IMR-90 (cell line): ENCODE measurements around the gene TTC38. TPM values are rescaled to one million over a fixed set of nuclear protein-coding genes. Genes with fewer than 3 reads are reported as not detected.
"Not testable (repeated sequence)": the region's sequence is repeated elsewhere in the genome, so short reads cannot be mapped to it uniquely, and the experiment has no call there.

ENCODE experiments used
- ATAC-seq: fragments of 200-7000 bp; cut with Tn5 transposase; 2 replicates; pipeline ENCODE4 v1.9.1; 2020; ENCODE audit warnings: low read depth, mild to moderate bottlenecking, moderate library complexity
- BruUV-seq: library from RNA; stranded (reverse); fragments of 400-500 nt; replicated peaks from 2 replicates; lab custom pipeline; 2021; lab: Mats Ljungman, UMichigan
- CTCF ChIA-PET: fragments of 300-600 bp; formaldehyde crosslinking; extraction: SDS; loops from one replicate; lab custom pipeline; 2021; ENCODE audit warnings: antibody characterized with exemption; lab: Yijun Ruan, JAX
- POLR2A ChIA-PET: fragments of 300-600 bp; sonication (Branson Sonifier 250); formaldehyde crosslinking; loops from one replicate; lab custom pipeline; 2022; ENCODE audit warnings: antibody characterized with exemption; ENCODE audit not compliant: unreplicated experiment; lab: Charles Lee
- DNase-seq: peaks from one replicate; pipeline ENCODE4 v3.0.0; 2013
- H2AFZ ChIP-seq: replicated peaks from 2 replicates; pipeline ENCODE3; 2013; ENCODE audit warnings: low read length, mild to moderate bottlenecking; ENCODE audit not compliant: poor library complexity
- H2AK5ac ChIP-seq: 2 replicates; pipeline ENCODE4 v1.6.1; 2013; ENCODE audit warnings: low read depth, low read length, inconsistent platforms
- H2AK9ac ChIP-seq: replicated peaks from 2 replicates; pipeline ENCODE3; 2013; ENCODE audit warnings: mild to moderate bottlenecking, low read depth, low read length, moderate library complexity; ENCODE audit not compliant: poor library complexity
- H2BK120ac ChIP-seq: 2 replicates; pipeline ENCODE4 v1.6.1; 2013; ENCODE audit warnings: low read depth, low read length, inconsistent platforms
- H2BK15ac ChIP-seq: 3 replicates; pipeline ENCODE4 v1.6.1; 2013; ENCODE audit warnings: low read depth, low read length, inconsistent platforms
- H2BK20ac ChIP-seq: 2 replicates; pipeline ENCODE4 v1.6.1; 2013; ENCODE audit warnings: low read depth, mild to moderate bottlenecking, inconsistent platforms, low read length, moderate library complexity
- H2BK5ac ChIP-seq: 2 replicates; pipeline ENCODE4 v1.6.1; 2013; ENCODE audit warnings: mild to moderate bottlenecking, low read depth, low read length, inconsistent platforms; ENCODE audit not compliant: poor library complexity, severe bottlenecking
- H3K14ac ChIP-seq: replicated peaks from 2 replicates; pipeline ENCODE4 v1.6.1; 2013; ENCODE audit warnings: low read depth, low read length, inconsistent platforms
- H3K18ac ChIP-seq: 2 replicates; pipeline ENCODE4 v1.6.1; 2013; ENCODE audit warnings: low read depth, low read length, control low read depth
- H3K23ac ChIP-seq: 2 replicates; pipeline ENCODE4 v1.6.1; 2013; ENCODE audit warnings: low read depth, low read length, inconsistent platforms
- H3K27ac ChIP-seq: 2 replicates; pipeline ENCODE4 v1.5.1; 2013; ENCODE audit warnings: mild to moderate bottlenecking, control low read depth, low read length; ENCODE audit not compliant: insufficient read depth
- H3K27me3 ChIP-seq: 2 replicates; pipeline ENCODE4 v1.6.1; 2013; ENCODE audit warnings: low read length; ENCODE audit not compliant: control insufficient read depth, insufficient read depth
- H3K36me3 ChIP-seq: 2 replicates; pipeline ENCODE4 v1.6.1; 2013; ENCODE audit warnings: low read length, mixed read lengths; ENCODE audit not compliant: control insufficient read depth, insufficient read depth
- H3K4ac ChIP-seq: 2 replicates; pipeline ENCODE4 v1.6.1; 2013; ENCODE audit warnings: low read depth, low read length, inconsistent platforms
- H3K4me1 ChIP-seq: 2 replicates; pipeline ENCODE4 v1.6.1; 2013; ENCODE audit warnings: low read length, mixed read lengths; ENCODE audit not compliant: control insufficient read depth, insufficient read depth
- H3K4me2 ChIP-seq: 2 replicates; pipeline ENCODE4 v1.6.1; 2013; ENCODE audit warnings: low read depth, mild to moderate bottlenecking, control low read depth, low read length, moderate library complexity
- H3K4me3 ChIP-seq: 2 replicates; pipeline ENCODE4 v1.5.1; 2013; ENCODE audit warnings: low read depth, mild to moderate bottlenecking, control low read depth, low read length, moderate library complexity; ENCODE audit not compliant: insufficient read depth
- H3K56ac ChIP-seq: 2 replicates; pipeline ENCODE4 v1.6.1; 2013; ENCODE audit warnings: low read length, inconsistent platforms; ENCODE audit not compliant: insufficient read depth; ENCODE audit errors: extremely low read depth
- H3K79me1 ChIP-seq, 2 experiments: 2 replicates each; pipeline ENCODE4 v1.6.1; 2013; ENCODE audit warnings: low read length in 2 of 2, inconsistent platforms in 1 of 2, low read depth in 1 of 2
- H3K9ac ChIP-seq: 2 replicates; pipeline ENCODE4 v1.6.1; 2013; ENCODE audit warnings: low read depth, low read length, control low read depth
- H3K9me1 ChIP-seq: 2 replicates; pipeline ENCODE4 v1.6.1; 2013; ENCODE audit warnings: low read length, inconsistent platforms; ENCODE audit not compliant: insufficient read depth
- H3K9me3 ChIP-seq: 2 replicates; pipeline ENCODE4 v1.6.1; 2013; ENCODE audit warnings: low read length; ENCODE audit not compliant: control insufficient read depth, insufficient read depth
- H4K20me1 ChIP-seq: 2 replicates; pipeline ENCODE4 v1.6.1; 2013; ENCODE audit warnings: low read length, inconsistent platforms; ENCODE audit not compliant: insufficient read depth
- H4K5ac ChIP-seq: 2 replicates; pipeline ENCODE4 v1.6.1; 2013; ENCODE audit warnings: mild to moderate bottlenecking, low read depth, low read length, control low read depth
- H4K8ac ChIP-seq, 2 experiments: 2 replicates each; pipeline ENCODE4 v1.6.1; 2013; ENCODE audit warnings: low read depth in 2 of 2, low read length in 2 of 2, control low read depth in 1 of 2, inconsistent platforms in 1 of 2
- H4K91ac ChIP-seq: 2 replicates; pipeline ENCODE4 v1.6.1; 2013; ENCODE audit warnings: low read depth, low read length, inconsistent platforms; ENCODE audit not compliant: insufficient read depth
- WGBS, 2 experiments: methylation state at CpG; one replicate each; pipeline versions ENCODE4 v1.1.5 to v1.1.7; 2013; ENCODE audit warnings: missing lambda C conversion rate in 2 of 2; ENCODE audit not compliant: insufficient read length in 1 of 2; ENCODE audit errors: extremely low coverage in 2 of 2; 5-methylcytosine and 5-hydroxymethylcytosine counted together
- dilution Hi-C: fragments of 300-500 bp; cut with HindIII; formaldehyde crosslinking; loops from one replicate; pipeline ENCODE4 v1.14.3; 2018; ENCODE audit warnings: low sequenced_read_pairs; ENCODE audit not compliant: unreplicated experiment
- in situ Hi-C: fragments of 300-500 bp; cut with MboI; formaldehyde crosslinking; loops from 3 replicates; pipeline ENCODE4 v1.14.3; 2019; ENCODE audit warnings: low sequenced_read_pairs, inconsistent platforms, mixed read lengths
- intact Hi-C: fragments of 100-400 bp; cut with micrococcal nuclease; formaldehyde crosslinking; loops from 2 replicates; pipeline ENCODE4 v1.10.0; 2022
- polyA plus RNA-seq, 3 experiments: library from polyadenylated mRNA; depleted of rRNA; stranded (reverse); fragments of >200 nt; gene quantifications; 2 replicates each; pipeline ENCODE4 v1.2.3, GENCODE V29; 2012; ENCODE audit warnings: low replicate concordance in 1 of 3
- total RNA-seq: library from RNA; depleted of rRNA; stranded (reverse); fragments of >200 nt; gene quantifications from 2 replicates; pipeline ENCODE4 v1.2.3, GENCODE V29; 2012

TTC38 gene
- total and polyA plus RNA-seq, 2 of the 4 experiments (the other 2 are of a cell fraction), result 43.6 to 52.3 TPM

- POLR2A ChIA-PET, H3K56ac ChIP-seq, H3K36me3 ChIP-seq, H2BK20ac ChIP-seq, H2BK5ac ChIP-seq, H2AK5ac ChIP-seq, H3K23ac ChIP-seq, H4K91ac ChIP-seq, BruUV-seq, H3K18ac ChIP-seq, CTCF ChIA-PET, H3K4me3 ChIP-seq, H4K5ac ChIP-seq, intact Hi-C loops, H3K14ac ChIP-seq, in situ Hi-C loops, H3K4me1 ChIP-seq, H4K8ac ChIP-seq, H4K20me1 ChIP-seq, H3K27ac ChIP-seq, H3K9ac ChIP-seq, H2BK15ac ChIP-seq, H3K4ac ChIP-seq, H2BK120ac ChIP-seq, H2AK9ac ChIP-seq, H3K4me2 ChIP-seq, DNase-seq, ATAC-seq, H2AFZ ChIP-seq, dilution Hi-C loops: not testable (repeated sequence)
- H3K27me3 ChIP-seq, result peaks cover 28% of the 10 kb centered on the region
- peaks cover 11 to 18% of the 10 kb centered on the region in 2 experiments for H3K79me1 ChIP-seq
- WGBS, 2 experiments, result no CpG with 5 or more reads among the region's 6 CpGs
- H3K9me1 ChIP-seq, result peaks cover 11% of the 10 kb centered on the region
- H3K9me3 ChIP-seq, result peaks cover 16% of the 10 kb centered on the region
Measured at GRCh38 chr22:46264520-46264919, 3.3 kb upstream of the TTC38 start.

GRCh38 chr22:46265627-46266026 is 2.2 kb upstream of the TTC38 start:
- H3K23ac ChIP-seq, H3K4me3 ChIP-seq, in situ Hi-C loops, H2BK15ac ChIP-seq, POLR2A ChIA-PET, H3K4ac ChIP-seq, DNase-seq, H2BK20ac ChIP-seq, H3K36me3 ChIP-seq, H3K18ac ChIP-seq, H3K27ac ChIP-seq, CTCF ChIA-PET, H4K8ac ChIP-seq, H4K91ac ChIP-seq, H3K14ac ChIP-seq, H3K56ac ChIP-seq, H3K9ac ChIP-seq, BruUV-seq, H2AFZ ChIP-seq, H2AK9ac ChIP-seq, H3K4me2 ChIP-seq, ATAC-seq, H2AK5ac ChIP-seq, H4K20me1 ChIP-seq, H2BK5ac ChIP-seq, dilution Hi-C loops, H4K5ac ChIP-seq, H2BK120ac ChIP-seq, H3K4me1 ChIP-seq: not testable (repeated sequence)
- peaks cover 10% of the 10 kb centered on the region; the same call in 1 of the 2 replicates for H3K9me3 ChIP-seq
- H3K79me1 ChIP-seq, result peaks cover 15 to 24% of the 10 kb centered on the region in 2 experiments
- peaks cover 11% of the 10 kb centered on the region for H3K9me1 ChIP-seq
- intact Hi-C loops, result loop anchor here (2.0 kb wide), 1 partner anchor 115 kb away; the partner anchor contains the start of gene PPARA
- 93% methylated on average over 3 of the region's 4 CpGs; no CpG with 5 or more reads in 1 of the 2 experiments for WGBS, 2 experiments
- H3K27me3 ChIP-seq, result peaks cover 18% of the 10 kb centered on the region
